ENCODE measurements around the gene KIAA2012.

DNA sequence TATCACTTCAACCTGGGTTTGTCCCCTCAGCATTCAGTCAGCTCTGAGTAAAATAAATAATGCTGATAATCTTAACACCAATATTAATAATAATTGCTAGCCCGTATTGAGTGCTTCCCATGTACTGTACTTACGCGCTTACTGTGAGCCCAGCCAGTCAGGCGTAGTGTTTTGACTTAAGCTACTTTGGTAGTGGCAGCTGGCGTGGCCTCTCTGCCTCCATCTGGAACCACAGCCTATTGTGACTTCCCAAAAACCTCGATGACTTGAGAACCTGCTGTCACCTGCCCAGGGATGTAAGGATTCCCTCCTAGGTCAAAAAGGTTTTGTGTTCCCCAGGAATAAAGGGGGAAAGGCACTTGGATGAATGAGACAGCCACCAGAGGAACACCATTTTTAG lies 112.1 kb downstream of the KIAA2012 start:
- TF ChIP-seq, protein P1, sequence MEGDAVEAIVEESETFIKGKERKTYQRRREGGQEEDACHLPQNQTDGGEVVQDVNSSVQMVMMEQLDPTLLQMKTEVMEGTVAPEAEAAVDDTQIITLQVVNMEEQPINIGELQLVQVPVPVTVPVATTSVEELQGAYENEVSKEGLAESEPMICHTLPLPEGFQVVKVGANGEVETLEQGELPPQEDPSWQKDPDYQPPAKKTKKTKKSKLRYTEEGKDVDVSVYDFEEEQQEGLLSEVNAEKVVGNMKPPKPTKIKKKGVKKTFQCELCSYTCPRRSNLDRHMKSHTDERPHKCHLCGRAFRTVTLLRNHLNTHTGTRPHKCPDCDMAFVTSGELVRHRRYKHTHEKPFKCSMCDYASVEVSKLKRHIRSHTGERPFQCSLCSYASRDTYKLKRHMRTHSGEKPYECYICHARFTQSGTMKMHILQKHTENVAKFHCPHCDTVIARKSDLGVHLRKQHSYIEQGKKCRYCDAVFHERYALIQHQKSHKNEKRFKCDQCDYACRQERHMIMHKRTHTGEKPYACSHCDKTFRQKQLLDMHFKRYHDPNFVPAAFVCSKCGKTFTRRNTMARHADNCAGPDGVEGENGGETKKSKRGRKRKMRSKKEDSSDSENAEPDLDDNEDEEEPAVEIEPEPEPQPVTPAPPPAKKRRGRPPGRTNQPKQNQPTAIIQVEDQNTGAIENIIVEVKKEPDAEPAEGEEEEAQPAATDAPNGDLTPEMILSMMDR (IDR thresholded peaks at IDR 0.05; ENCODE audit: insufficient read depth, low read depth, low read length) = no peak
- no peak for TF ChIP-seq EZH2 (IDR thresholded peaks at IDR 0.05; ENCODE audit: insufficient read depth, low read length)
